Measurements from ENCODE around the gene HS2ST1.
A peak's percentile ranks its signal among the peaks of the same experiment; 100 is the strongest.

HS2ST1 gene

DNA sequence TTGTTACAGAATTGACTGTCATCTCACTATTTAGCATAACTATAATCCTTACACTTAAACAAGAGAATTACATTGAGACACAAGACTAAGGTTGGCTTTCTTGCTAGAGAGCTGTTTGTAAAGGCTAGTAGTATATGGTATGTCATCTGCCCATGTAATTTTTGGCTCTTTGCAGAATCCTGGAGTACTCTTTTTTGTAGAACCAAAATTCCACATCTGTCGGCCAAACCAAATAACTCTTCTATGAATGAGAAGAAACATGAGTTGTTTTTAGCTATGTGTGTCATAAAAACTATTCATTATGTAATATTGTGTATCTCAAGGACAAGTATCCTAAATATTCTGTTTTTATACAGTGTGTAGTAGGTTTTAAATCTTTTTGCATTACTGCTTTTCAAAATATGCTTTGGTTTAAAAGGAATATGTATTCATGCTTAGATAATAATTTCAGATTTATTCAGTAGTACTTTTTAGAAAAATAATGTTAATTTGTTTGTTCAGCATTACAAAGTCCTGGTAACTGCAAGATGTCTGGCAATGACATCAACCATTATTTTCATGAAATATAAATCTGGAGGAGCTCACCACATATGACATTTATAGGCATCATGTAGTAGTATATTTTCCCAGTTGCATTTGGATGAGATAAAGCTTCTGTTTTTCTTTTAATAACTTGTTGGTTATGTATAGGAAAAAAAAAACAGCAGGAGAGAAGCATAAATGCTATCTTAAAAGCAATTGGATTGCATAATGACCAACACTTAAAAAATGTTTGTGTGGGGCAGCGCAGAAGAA, 159.8 kb downstream of the HS2ST1 start:
- DNase-seq: no peak

GRCh38 chr1:87077959-87078639, 163.7 kb downstream of the HS2ST1 start:
- DNase-seq: no peak

GRCh38 chr1:87084244-87084836, 169.9 kb downstream of the HS2ST1 start:
- peak; percentile 24 for DNase-seq

DNA sequence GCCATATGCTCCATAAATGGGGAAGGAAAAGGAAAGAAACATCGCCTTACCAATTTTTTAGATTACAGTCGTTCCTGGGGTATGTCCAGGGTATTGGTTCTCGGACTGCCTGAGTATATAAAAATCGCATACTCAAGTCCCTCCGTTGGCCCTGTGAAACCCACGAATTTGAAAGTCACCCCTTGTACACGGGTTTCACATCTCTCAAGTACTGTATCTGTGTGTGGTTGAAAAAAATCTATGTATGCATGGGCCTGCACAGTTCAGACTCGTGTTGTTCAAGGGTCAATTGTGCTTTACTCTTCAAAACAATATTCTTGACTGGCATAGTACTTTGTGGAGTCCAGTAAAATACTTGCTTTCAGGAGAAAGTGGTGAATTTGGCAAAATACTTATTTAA, 171.7 kb downstream of the HS2ST1 start:
- DNase-seq: no peak

GRCh38 chr1:87089070-87089736, 174.8 kb downstream of the HS2ST1 start:
- no peak for DNase-seq

DNA sequence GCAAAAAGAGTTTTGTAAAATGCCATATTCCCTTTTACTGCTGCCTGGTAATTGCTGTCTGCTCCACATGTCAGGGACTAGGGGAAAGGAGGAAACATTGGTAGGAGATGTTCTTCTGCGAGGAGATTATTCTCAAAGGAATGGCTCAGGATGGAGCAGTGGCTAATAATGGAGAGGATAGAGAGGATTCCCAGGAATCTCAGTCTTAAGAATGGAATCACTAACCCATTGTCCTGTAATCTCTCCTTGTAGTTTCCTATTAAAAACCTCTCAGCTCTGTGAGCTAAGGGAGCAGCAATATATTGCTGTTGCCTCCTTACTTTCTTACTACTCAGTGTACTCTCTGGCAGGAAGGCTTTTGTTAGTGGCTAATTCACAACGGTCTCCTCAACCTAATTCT, 175.4 kb downstream of the HS2ST1 start:
- no peak for DNase-seq

DNA sequence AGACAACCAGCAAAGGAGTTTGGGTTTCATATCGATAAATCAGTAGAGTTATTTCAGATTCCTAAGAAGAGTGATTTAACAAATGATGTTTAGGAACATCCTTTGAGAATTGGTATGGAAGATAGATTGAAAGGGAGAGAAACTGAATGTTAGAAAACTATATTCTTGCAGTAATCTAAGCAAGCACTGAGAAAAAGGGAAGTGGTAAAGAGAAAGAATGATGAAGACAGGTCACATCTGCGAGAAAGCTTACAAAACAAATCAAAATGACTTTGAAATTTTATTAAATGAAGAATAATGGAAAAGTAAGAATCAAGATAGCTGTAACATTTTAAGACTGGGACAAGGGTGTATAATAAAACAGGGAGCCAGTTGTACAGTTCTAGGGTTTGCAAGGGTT, 177.0 kb downstream of the HS2ST1 start:
- DNase-seq: no peak

GRCh38 chr1:87092846-87093245, 178.4 kb downstream of the HS2ST1 start:
- DNase-seq: no peak

DNA sequence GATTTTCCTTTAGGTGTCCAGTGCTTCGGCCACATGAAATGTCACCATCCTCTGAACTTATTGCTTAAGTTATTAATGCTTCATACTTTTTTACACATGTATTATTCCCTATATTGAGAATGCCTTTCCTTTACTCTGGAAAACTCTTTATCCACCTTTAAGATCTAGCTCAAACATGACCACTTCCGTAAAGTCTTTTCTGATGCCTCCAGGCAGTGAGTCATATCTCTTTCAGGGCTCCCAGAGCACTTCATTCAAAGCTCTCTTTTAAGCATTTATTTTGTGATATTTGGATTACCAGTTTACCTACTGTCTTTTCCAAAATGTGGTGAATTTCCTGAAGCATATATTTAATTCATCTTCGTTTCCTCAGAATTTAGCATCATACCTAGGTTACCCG, 178.9 kb downstream of the HS2ST1 start:
- no peak for DNase-seq

- DNase-seq: no peak
These were observed 179.8 kb downstream of the HS2ST1 start for GRCh38 chr1:87094238-87094637.

DNA sequence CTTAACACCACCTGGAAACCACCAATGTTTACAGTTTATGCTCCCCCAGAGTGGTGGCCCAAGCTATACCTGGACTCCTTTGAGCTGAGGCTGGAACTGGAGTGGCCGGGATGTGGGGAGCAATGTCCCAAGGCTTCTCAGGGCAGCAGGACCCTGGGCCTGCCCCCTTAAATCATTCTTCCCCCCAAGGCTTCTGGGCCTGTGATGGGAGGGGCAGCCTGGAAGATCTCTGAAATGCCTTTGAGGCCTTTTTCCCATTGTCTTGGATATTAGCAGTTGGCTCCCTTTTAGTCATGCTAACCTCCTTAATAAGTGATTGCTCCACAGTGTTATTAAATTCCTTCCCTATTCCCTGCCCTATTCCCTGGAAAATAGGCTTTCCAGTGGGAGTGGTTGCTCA, 185.8 kb downstream of the HS2ST1 start:
- no peak for DNase-seq

- no peak for DNase-seq
These were observed 188.6 kb downstream of the HS2ST1 start for GRCh38 chr1:87103074-87103473.

- no peak for DNase-seq
These were observed 189.7 kb downstream of the HS2ST1 start for GRCh38 chr1:87104140-87104539.

GRCh38 chr1:87104945-87105344, 190.5 kb downstream of the HS2ST1 start:
- no peak for DNase-seq

DNA sequence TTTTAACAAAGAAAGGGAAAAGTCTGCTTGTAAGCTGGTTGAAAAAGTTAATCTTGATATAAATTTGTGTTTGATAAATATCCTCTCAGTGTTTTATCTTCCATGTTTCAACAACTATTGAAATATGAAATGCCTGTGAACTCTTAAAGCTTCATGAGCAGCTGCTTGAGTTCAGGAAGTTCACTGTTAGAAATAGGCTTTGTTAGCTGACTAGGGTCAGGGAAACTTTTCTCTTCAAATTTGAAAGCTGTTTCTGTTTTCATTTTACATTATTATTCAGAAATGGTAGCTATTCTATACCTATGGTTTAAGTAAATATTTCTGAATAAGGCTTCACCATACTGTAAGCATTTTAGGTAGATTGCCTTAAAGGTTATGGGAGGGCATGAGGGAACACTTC, 191.7 kb downstream of the HS2ST1 start:
- no peak for DNase-seq

DNA sequence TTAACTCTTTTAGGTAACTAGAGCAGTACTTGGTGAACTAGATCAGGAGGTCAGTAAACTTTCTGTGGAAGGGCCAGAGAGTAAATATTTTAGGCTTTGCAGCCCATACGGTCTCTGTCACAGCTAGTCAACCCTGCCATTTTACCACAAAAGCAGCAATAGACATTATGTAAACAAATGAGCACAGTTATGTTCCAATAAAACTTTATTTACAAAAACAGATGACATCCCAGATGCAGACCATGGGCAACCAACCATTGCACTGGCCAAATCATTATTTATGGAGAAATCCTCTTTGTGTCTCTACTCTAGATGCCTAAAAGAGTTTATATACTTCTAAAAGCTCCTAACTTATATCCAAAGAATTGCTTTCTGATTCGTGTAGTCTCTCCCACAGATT, 192.4 kb downstream of the HS2ST1 start:
- DNase-seq: no peak

DNA sequence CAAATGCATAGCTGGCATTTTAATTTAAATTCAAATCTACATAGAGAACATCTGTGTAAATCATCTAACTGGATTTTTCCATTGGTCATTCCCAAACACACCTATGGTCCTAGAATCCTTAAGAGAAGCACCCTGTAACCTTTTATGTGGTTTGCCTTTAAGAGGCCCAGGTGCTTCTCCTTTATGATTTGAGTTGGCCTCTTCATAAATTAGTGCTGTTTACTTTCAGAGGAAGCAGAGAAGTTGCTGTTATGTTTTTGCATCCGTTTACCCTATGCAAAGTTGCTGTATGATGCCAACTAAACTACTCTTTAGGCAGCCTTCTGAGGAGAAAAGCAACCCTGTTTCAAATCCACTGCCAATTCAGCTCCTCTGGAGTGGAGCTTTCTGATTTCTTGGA, 193.8 kb downstream of the HS2ST1 start:
- no peak for DNase-seq

DNA sequence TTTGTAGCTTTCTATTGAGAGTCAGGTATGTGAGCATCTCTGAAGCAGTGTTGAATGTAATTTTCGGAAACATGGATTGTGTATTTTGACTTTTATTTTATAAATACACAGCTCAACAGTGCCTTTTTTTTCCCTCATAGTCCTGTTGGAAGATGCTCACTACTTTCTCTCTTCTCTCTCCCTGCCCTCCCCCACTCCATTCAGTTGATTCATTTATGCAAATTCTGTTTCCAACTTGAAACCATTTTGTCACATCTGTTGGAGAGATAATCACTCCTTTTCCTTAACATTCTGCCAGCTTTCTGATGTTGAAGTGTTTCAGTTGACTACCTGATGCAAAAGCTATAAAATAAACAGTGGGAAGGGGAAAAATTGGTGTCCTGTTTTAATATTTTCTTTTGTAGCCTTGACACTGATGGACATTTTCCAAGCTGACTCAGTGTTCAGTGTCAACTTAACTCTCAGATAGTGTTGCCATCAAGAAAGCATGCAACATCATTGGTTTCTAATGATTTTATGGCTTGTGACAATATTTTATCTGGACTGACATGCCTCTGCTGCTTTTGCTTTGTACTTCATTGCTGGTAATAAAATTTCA, 194.5 kb downstream of the HS2ST1 start:
- no peak for DNase-seq

GRCh38 chr1:87111659-87112371, 197.4 kb downstream of the HS2ST1 start:
- DNase-seq: no peak

DNA sequence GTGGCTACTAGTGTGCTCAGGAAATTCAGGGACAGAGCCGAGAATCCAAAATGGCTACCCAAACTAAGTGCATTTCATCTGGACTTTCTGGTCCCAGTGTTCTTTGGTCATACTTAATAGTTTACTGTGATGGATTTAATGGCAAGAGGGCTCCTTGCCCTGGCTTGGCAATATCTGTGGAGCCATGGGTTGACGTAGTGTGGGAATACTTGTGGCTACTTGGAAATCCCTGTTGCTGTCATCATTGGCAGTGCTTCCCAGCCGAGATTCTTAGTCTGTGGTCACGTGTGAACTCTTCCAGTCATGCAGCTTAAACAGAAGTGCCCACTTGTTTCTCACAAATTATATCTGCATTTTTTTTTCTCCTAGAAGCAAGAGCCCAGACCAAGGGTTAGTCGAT, 198.9 kb downstream of the HS2ST1 start:
- no peak for DNase-seq

- no peak for DNase-seq
These were observed 201.0 kb downstream of the HS2ST1 start for GRCh38 chr1:87115317-87115890.

DNA sequence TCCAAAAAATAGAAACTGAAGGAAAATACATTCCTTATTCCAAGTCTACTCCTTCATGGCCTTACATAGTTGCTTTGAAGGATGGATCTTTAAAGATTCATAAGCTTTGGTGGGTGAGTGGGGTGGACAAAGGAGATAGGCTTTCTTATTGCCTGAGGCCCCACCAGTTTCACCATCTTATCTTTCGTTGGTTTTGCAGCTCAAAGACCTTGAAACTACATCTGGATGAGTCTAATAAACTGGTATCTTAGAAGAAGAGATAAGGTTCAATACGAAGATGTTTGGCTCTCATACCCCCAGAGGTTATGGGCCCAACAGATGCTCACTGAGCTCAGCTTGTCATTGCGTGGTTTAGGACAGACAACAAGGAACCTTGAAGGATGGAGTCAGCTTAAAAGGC, 201.5 kb downstream of the HS2ST1 start:
- DNase-seq: no peak
